GM23338 (cell line): ENCODE results near the gene SNX32. TPM values are rescaled to one million over a fixed set of nuclear protein-coding genes. Genes with fewer than 3 reads are reported as not detected.
A peak's percentile ranks its signal among the peaks of the same experiment; 100 is the strongest.

Experiments used
- ATAC-seq: fragments of 200-7000 bp; cut with Tn5 transposase; 3 replicates; pipeline ENCODE4 v1.9.1; 2020
- DNase-seq: peaks from one replicate; pipeline ENCODE4 v3.0.0-alpha.2; 2015; ENCODE audit warnings: low spot score
- H2AFZ ChIP-seq: fragments of 200-600 bp; sonication (generic); 2 replicates; pipeline ENCODE4 v1.8.0; 2016; ENCODE audit warnings: antibody characterized with exemption, mild to moderate bottlenecking, moderate library complexity
- H3F3A ChIP-seq: fragments of 200-600 bp; sonication (generic); replicated peaks from 2 replicates; pipeline ENCODE4 v1.8.0; 2017; ENCODE audit warnings: antibody characterized with exemption, mixed run types, low read depth
- H3K27ac ChIP-seq: fragments of 200-600 bp; sonication (generic); 2 replicates; pipeline ENCODE4 v1.6.1; 2016; ENCODE audit warnings: low read depth
- H3K27me3 ChIP-seq: fragments of 200-600 bp; sonication (generic); 2 replicates; pipeline ENCODE4 v1.8.0; 2016; ENCODE audit warnings: mild to moderate bottlenecking, mixed run types, moderate library complexity; ENCODE audit not compliant: insufficient read depth
- H3K36me3 ChIP-seq: fragments of 200-600 bp; sonication (generic); 2 replicates; pipeline ENCODE4 v1.8.0; 2016; ENCODE audit warnings: mild to moderate bottlenecking; ENCODE audit not compliant: insufficient read depth
- H3K4me1 ChIP-seq: fragments of 200-600 bp; sonication (generic); 2 replicates; pipeline ENCODE4 v1.8.0; 2016; ENCODE audit warnings: mild to moderate bottlenecking, moderate library complexity; ENCODE audit not compliant: insufficient read depth
- H3K4me2 ChIP-seq: fragments of 200-600 bp; sonication (generic); 2 replicates; pipeline ENCODE4 v1.7.1; 2017; ENCODE audit warnings: mixed run types
- H3K4me3 ChIP-seq: fragments of 200-600 bp; sonication (generic); 2 replicates; pipeline ENCODE4 v1.6.1; 2016; ENCODE audit warnings: mixed run types
- H3K79me2 ChIP-seq: fragments of 200-600 bp; sonication (generic); replicated peaks from 2 replicates; pipeline ENCODE4 v1.8.0; 2017; ENCODE audit warnings: mild to moderate bottlenecking; ENCODE audit not compliant: insufficient read depth
- H3K9me2 ChIP-seq: fragments of 200-600 bp; sonication (generic); 2 replicates; pipeline ENCODE4 v1.8.0; 2017; ENCODE audit not compliant: insufficient read depth
- H4K20me1 ChIP-seq: fragments of 200-600 bp; sonication (generic); replicated peaks from 2 replicates; pipeline ENCODE4 v1.8.0; 2017; ENCODE audit warnings: mild to moderate bottlenecking; ENCODE audit not compliant: insufficient read depth
- H3K27ac Mint-ChIP-seq: 2 replicates; pipeline ENCODE4 v1.8.0; 2020; ENCODE audit warnings: inconsistent platforms, mild to moderate bottlenecking, moderate library complexity, mixed read lengths
- H3K27me3 Mint-ChIP-seq: 3 replicates; pipeline ENCODE4 v1.8.0; 2022; ENCODE audit warnings: low read depth, mild to moderate bottlenecking, moderate library complexity, mixed read lengths, inconsistent platforms; ENCODE audit not compliant: insufficient read depth, poor library complexity
- H3K36me3 Mint-ChIP-seq: 3 replicates; pipeline ENCODE4 v1.8.0; 2021; ENCODE audit warnings: low read depth, mild to moderate bottlenecking, inconsistent platforms, moderate library complexity, mixed read lengths
- H3K4me1 Mint-ChIP-seq: 3 replicates; pipeline ENCODE4 v1.8.0; 2020; ENCODE audit warnings: mild to moderate bottlenecking, inconsistent platforms, mixed read lengths
- H3K4me3 Mint-ChIP-seq: 3 replicates; pipeline ENCODE4 v1.8.0; 2021; ENCODE audit warnings: moderate library complexity, mild to moderate bottlenecking, inconsistent platforms, mixed read lengths
- H3K9me3 Mint-ChIP-seq: 3 replicates; pipeline ENCODE4 v1.8.0; 2020; ENCODE audit warnings: moderate library complexity, mild to moderate bottlenecking, inconsistent platforms, mixed read lengths
- CTCF ChIP-seq, 2 experiments: fragments of 200-600 bp in 1 of 2; sonication (generic) in 1 of 2; conservative IDR thresholded peaks; 2 replicates each; pipeline versions ENCODE4 v1.5.1 to v1.6.1; 2016 to 2017; ENCODE audit warnings: antibody characterized with exemption in 2 of 2, low read depth in 2 of 2, mild to moderate bottlenecking in 2 of 2, moderate library complexity in 1 of 2
- ETS1 ChIP-seq: IDR thresholded peaks from 2 replicates; pipeline ENCODE4 v1.6.1; 2016; ENCODE audit warnings: antibody characterized with exemption
- POLR2AphosphoS5 ChIP-seq: IDR thresholded peaks from 2 replicates; pipeline ENCODE4 v1.6.1; 2016; ENCODE audit warnings: antibody characterized with exemption, low read depth
- STAT1 ChIP-seq: IDR thresholded peaks from one replicate; pipeline ENCODE4 v1.6.1; 2016; ENCODE audit warnings: antibody characterized with exemption; ENCODE audit not compliant: unreplicated experiment
- polyA plus RNA-seq: library from polyadenylated mRNA; unstranded; fragments of >200 nt; fragmentation: Nextera tagmentation; extraction: Ambion mirVana; gene quantifications from 2 replicates; pipeline ENCODE4 v1.2.1, GENCODE V29; 2016
- total RNA-seq: library from RNA; depleted of rRNA; stranded (reverse); fragments of >200 nt; shearing (Covaris generic); gene quantifications from 2 replicates; pipeline ENCODE4 v1.2.3, GENCODE V29; 2014
- TF ChIP-seq, protein P1 (sequence below): fragments of 250-450 bp; sonication (Bioruptor Pico); IDR thresholded peaks from 2 replicates; pipeline ENCODE4 v1.5.0; 2020; ENCODE audit warnings: mild to moderate bottlenecking, moderate library complexity

The SNX32 gene
- total and polyA plus RNA-seq, 2 experiments from 2014 or later, result 0.49 to 1.2 TPM

DNA sequence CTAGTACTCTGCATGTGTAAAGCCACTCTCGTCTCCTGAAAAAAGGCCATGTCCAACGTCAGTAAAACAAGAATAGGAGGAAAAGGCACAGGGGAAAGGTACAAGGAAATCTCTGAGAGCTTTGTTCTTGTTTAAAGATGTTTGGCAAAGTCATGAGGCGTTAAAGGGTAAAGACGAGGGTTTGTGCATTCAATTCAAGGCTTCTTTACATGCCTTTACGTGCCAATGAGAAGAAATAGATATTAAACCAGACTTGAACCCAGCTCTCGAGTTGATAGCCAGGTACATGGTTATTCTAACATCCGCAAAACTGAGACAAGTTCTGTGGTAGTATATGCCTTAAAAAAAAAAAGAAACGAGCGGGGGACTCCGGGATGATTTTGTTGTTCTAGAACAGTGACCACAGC, 24.9 kb downstream of the SNX32 start (continued):
- TF ChIP-seq, protein P1, sequence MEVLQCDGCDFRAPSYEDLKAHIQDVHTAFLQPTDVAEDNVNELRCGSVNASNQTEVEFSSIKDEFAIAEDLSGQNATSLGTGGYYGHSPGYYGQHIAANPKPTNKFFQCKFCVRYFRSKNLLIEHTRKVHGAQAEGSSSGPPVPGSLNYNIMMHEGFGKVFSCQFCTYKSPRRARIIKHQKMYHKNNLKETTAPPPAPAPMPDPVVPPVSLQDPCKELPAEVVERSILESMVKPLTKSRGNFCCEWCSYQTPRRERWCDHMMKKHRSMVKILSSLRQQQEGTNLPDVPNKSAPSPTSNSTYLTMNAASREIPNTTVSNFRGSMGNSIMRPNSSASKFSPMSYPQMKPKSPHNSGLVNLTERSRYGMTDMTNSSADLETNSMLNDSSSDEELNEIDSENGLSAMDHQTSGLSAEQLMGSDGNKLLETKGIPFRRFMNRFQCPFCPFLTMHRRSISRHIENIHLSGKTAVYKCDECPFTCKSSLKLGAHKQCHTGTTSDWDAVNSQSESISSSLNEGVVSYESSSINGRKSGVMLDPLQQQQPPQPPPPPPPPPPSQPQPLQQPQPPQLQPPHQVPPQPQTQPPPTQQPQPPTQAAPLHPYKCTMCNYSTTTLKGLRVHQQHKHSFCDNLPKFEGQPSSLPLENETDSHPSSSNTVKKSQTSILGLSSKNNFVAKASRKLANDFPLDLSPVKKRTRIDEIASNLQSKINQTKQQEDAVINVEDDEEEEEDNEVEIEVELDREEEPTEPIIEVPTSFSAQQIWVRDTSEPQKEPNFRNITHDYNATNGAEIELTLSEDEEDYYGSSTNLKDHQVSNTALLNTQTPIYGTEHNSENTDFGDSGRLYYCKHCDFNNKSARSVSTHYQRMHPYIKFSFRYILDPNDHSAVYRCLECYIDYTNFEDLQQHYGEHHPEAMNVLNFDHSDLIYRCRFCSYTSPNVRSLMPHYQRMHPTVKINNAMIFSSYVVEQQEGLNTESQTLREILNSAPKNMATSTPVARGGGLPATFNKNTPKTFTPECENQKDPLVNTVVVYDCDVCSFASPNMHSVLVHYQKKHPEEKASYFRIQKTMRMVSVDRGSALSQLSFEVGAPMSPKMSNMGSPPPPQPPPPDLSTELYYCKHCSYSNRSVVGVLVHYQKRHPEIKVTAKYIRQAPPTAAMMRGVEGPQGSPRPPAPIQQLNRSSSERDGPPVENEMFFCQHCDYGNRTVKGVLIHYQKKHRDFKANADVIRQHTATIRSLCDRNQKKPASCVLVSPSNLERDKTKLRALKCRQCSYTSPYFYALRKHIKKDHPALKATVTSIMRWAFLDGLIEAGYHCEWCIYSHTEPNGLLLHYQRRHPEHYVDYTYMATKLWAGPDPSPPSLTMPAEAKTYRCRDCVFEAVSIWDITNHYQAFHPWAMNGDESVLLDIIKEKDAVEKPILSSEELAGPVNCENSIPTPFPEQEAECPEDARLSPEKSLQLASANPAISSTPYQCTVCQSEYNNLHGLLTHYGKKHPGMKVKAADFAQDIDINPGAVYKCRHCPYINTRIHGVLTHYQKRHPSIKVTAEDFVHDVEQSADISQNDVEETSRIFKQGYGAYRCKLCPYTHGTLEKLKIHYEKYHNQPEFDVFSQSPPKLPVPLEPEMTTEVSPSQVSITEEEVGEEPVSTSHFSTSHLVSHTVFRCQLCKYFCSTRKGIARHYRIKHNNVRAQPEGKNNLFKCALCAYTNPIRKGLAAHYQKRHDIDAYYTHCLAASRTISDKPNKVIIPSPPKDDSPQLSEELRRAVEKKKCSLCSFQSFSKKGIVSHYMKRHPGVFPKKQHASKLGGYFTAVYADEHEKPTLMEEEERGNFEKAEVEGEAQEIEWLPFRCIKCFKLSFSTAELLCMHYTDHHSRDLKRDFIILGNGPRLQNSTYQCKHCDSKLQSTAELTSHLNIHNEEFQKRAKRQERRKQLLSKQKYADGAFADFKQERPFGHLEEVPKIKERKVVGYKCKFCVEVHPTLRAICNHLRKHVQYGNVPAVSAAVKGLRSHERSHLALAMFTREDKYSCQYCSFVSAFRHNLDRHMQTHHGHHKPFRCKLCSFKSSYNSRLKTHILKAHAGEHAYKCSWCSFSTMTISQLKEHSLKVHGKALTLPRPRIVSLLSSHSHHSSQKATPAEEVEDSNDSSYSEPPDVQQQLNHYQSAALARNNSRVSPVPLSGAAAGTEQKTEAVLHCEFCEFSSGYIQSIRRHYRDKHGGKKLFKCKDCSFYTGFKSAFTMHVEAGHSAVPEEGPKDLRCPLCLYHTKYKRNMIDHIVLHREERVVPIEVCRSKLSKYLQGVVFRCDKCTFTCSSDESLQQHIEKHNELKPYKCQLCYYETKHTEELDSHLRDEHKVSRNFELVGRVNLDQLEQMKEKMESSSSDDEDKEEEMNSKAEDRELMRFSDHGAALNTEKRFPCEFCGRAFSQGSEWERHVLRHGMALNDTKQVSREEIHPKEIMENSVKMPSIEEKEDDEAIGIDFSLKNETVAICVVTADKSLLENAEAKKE (CRISPR knock-in tag), result no peak
- TF ChIP-seq CTCF (conservative IDR thresholded peaks at IDR 0.05; ENCODE audit: low read depth in 2 of 2), result no peak

DNA sequence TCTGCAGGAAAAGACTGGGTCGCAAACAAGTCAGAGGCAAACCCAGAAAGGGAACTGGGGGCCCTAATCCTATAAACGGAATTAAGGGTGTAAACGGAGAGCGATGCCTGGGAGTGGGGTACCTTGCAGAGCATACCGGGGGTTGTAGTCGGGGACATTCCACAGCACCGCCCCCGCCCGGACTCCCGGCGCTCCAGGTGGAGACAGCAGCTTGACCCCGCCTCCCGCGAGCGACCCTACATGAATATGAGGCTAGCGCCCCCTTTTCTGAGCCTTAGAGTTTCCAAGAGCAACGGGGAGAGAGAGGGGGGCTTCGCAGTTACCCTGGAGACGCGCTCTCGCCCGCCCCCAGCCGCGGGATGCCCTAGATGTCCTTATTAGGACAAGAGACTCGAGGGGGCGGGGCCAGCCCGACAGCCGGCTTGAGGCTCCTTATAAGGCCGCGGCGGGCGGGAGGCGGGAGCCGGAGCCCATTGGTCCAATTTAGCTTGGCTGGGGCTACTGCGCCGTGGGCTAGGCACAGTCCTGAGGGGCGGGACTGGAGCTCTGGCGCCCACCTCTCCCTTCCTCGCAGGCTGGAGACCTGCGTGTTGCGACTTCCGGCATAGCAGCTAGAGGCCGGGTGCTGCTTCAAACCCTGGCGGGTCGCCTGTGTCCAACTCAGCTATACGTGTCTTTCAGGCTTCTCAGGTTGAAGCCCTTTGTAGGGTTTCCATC, 25.5 kb downstream of the SNX32 start:
- H3K4me1 Mint-ChIP-seq, result peaks cover 28% of the 10 kb centered on the region
- H3K79me2 ChIP-seq, result peaks cover 43% of the 10 kb centered on the region
- peak overlapping the region; percentile 95 for H3K4me3 ChIP-seq

More for the DNA sequence above, 25.5 kb downstream of the SNX32 start:
- Histone ChIP-seq H3K4me1 (peaks cover 11% of the 10 kb centered on the region), H2AFZ (no peak overlapping the region), H3K36me3 (peaks cover 22% of the 10 kb centered on the region), H4K20me1 (peaks cover 31% of the 10 kb centered on the region), H3F3A (peaks cover 49% of the 10 kb centered on the region), H3K27ac (peak overlapping the region; percentile 96), H3K27me3 (no peaks in the 10 kb centered on the region), H3K9me2 (no peaks in the 10 kb centered on the region), H3K4me2 (peak overlapping the region; percentile 99)
- Mint-ChIP-seq H3K27ac (peak overlapping the region; percentile 97), H3K36me3 (peaks cover 56% of the 10 kb centered on the region), H3K27me3 (peaks cover 36% of the 10 kb centered on the region), H3K4me3 (peak overlapping the region; percentile 91), H3K9me3 (peaks cover 4% of the 10 kb centered on the region; the same call in 2 of the 3 replicates)
- DNase-seq (peak; percentile 100), ATAC-seq (peak; percentile 68)
- TF ChIP-seq STAT1, result no peak
- peak; percentile 35; the same call in 1 of the 2 replicates for TF ChIP-seq ETS1
- peak in 1 of 2 experiments; percentile 55; a peak in 2 of 4 replicates for TF ChIP-seq CTCF (conservative IDR thresholded peaks at IDR 0.05; ENCODE audit: low read depth in 2 of 2)
- peak; percentile 87 for TF ChIP-seq POLR2AphosphoS5
